Activated naive CD4-positive, alpha-beta T cell treated with Interleukin-2 at 50 U/mL for 16 hours (primary cell): Measurements from ENCODE around the gene FETUB.
A peak's percentile ranks its signal among the peaks of the same experiment; 100 is the strongest.
"Not testable (repeated sequence)": the region's sequence is repeated elsewhere in the genome, so short reads cannot be mapped to it uniquely, and the experiment has no call there.

ENCODE experiments used
- DNase-seq: peaks from one replicate; pipeline ENCODE4 v3.0.0-alpha.2; 2020

FETUB gene

GRCh38 chr3:186614266-186614596 is 26.0 kb upstream of the FETUB start:
- DNase-seq = no peak

- DNase-seq = peak; percentile 77
These were observed 25.4 kb upstream of the FETUB start for GRCh38 chr3:186614597-186615483.

GRCh38 chr3:186616299-186616617 is 23.9 kb upstream of the FETUB start:
- DNase-seq = no peak

- DNase-seq = peak; percentile 87
These were observed 22.9 kb upstream of the FETUB start for GRCh38 chr3:186617036-186617946.

- no peak for DNase-seq
These were observed 21.8 kb upstream of the FETUB start for GRCh38 chr3:186618318-186618938.

- no peak for DNase-seq
These were observed 20.4 kb upstream of the FETUB start for GRCh38 chr3:186619787-186620212.

GRCh38 chr3:186620213-186621092 is 19.7 kb upstream of the FETUB start:
- no peak for DNase-seq

GRCh38 chr3:186621894-186622650 is 18.1 kb upstream of the FETUB start:
- DNase-seq = no peak

GRCh38 chr3:186622651-186623310 is 17.4 kb upstream of the FETUB start:
- no peak for DNase-seq

GRCh38 chr3:186624598-186624997 is 15.6 kb upstream of the FETUB start:
- no peak for DNase-seq

GRCh38 chr3:186625600-186626042 is 14.6 kb upstream of the FETUB start:
- no peak for DNase-seq

GRCh38 chr3:186626254-186626847 is 13.8 kb upstream of the FETUB start:
- no peak for DNase-seq

GRCh38 chr3:186627852-186628414 is 12.3 kb upstream of the FETUB start:
- DNase-seq = no peak

- DNase-seq = no peak
These were observed 11.4 kb upstream of the FETUB start for GRCh38 chr3:186628756-186629155.

GRCh38 chr3:186630950-186631641 is 9.1 kb upstream of the FETUB start:
- DNase-seq = no peak

GRCh38 chr3:186633481-186633880 is 6.7 kb upstream of the FETUB start:
- no peak for DNase-seq

- DNase-seq = not testable (repeated sequence)
These were observed 6.0 kb upstream of the FETUB start for GRCh38 chr3:186634207-186634606.

- no peak for DNase-seq
These were observed 4.7 kb upstream of the FETUB start for GRCh38 chr3:186635532-186635931.

GRCh38 chr3:186636536-186636935 is 3.7 kb upstream of the FETUB start:
- DNase-seq = no peak

- no peak for DNase-seq
These were observed 2.5 kb upstream of the FETUB start for GRCh38 chr3:186637686-186638085.
